ENCODE data around the gene DXO.
"Not testable (repeated sequence)": the region's sequence is repeated elsewhere in the genome, so short reads cannot be mapped to it uniquely, and the experiment has no call there.

The DXO gene

GRCh38 chr6:31980195-31980876 is 8.4 kb upstream of the DXO start:
- DNase-seq (ENCODE audit: low spot score), result not testable (repeated sequence)

GRCh38 chr6:31979238-31979898 is 7.4 kb upstream of the DXO start:
- DNase-seq (ENCODE audit: low spot score), result no peak

DNA sequence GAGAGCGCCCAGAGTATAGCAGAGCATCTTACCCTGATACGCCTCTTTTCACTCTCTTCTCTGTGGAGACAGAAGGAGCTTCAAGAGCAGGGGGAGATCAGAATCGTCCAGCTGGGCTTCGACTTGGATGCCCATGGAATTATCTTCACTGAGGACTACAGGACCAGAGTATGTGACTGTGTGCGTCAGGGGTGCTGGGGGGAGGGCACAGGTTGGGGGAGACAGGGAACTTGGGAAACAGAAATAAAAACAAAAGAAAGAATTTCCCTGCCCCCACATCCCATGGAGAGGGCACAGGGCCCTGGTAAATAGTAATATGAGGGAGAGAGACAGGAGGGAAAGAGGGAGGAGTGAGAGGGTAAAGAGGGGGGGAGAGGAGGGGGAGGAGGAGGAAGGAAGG is 6.9 kb upstream of the DXO start:
- DNase-seq (ENCODE audit: low spot score), result no peak

GRCh38 chr6:31977816-31978431 is 6.0 kb upstream of the DXO start:
- DNase-seq (ENCODE audit: low spot score), result no peak

DNA sequence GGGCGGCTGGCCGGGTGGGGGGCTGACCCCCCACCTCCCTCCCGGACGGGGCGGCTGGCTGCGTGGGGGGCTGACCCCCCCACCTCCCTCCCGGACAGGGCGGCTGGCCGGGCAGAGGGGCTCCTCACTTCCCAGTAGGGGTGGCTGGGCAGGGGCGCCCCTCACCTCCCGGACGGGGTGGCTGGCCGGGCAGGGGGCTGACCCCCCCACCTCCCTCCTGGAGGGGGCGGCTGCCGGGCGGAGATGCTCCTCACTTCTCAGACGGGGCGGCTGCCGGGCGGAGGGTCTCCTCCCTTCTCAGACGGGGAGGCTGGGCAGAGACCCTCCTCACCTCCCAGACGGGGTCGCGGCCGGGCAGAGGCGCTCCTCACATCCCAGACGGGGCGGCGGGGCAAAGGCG is 4.1 kb upstream of the DXO start:
- DNase-seq (ENCODE audit: low spot score), result not testable (repeated sequence)

GRCh38 chr6:31972709-31973350 is 892 bp upstream of the DXO start:
- DNase-seq (ENCODE audit: low spot score), result peak; percentile 66

DNA sequence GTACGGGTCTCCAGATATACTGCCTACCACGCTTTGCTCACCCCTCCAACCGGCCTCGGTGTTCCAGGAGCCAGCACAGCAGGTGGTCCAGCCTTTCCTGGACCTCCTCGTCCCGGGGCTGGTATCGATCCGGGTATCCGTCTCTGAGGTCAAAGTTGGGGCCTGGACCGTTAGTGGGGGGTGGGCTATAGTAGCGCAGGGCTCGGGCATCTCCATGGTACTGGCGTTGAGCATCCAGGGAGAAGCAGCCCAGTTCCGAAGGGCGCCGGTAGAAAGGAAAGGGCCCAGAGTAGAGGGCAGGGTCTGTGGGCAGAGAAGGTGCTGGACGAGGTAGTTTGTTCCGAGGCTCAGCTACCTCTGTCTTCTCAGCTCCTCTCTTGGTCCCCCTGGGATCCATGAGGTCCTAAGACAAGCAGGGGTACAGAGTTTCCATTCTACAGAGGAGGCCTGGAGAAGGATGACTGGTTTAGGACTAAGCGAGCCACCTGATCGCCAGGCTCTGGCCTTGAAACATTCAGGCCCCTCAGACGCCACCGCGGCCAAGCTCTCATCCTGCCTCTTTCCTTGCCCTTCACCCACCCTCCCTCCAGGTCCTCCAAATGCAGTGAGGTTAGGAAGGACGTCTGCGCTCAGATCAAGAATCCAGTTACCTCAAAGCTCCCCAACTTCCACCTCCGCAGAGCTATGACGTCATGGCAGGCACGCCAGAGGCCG is 502 bp downstream of the DXO start:
- no peak for DNase-seq (ENCODE audit: low spot score)

DNA sequence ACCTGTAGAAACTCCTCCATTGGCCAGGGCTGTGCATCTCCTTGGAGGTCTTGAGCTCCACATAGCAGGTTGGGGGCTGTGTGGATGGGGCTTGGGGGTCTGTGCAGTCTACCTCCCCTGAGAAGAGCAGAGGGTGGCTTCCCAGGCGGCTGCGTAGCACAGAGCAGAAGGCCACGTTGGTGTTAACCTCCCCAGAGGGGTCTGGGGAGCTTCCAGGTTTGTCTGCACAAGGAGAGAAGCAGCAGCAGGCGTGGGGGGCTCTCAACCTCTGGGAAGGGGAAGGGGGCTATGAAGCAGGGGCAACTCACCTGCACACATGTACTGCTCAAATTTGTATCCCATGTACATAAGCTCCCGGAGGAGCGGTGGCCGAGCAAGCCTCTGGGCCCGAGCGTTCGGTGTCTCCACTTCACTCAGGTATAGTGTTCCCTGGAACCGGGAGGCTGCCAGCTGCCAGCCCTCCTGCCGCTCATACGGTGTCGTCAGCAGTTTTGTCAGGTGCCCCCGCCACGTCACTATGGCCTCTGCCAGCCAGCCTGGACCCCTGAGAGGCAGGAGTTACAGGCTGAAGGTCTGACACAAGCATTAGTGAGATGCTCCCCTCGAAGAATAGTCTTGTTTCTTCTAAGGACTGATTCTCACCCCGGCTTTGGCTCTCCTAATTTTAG is 1.2 kb downstream of the DXO start:
- DNase-seq (ENCODE audit: low spot score), result no peak

DNA sequence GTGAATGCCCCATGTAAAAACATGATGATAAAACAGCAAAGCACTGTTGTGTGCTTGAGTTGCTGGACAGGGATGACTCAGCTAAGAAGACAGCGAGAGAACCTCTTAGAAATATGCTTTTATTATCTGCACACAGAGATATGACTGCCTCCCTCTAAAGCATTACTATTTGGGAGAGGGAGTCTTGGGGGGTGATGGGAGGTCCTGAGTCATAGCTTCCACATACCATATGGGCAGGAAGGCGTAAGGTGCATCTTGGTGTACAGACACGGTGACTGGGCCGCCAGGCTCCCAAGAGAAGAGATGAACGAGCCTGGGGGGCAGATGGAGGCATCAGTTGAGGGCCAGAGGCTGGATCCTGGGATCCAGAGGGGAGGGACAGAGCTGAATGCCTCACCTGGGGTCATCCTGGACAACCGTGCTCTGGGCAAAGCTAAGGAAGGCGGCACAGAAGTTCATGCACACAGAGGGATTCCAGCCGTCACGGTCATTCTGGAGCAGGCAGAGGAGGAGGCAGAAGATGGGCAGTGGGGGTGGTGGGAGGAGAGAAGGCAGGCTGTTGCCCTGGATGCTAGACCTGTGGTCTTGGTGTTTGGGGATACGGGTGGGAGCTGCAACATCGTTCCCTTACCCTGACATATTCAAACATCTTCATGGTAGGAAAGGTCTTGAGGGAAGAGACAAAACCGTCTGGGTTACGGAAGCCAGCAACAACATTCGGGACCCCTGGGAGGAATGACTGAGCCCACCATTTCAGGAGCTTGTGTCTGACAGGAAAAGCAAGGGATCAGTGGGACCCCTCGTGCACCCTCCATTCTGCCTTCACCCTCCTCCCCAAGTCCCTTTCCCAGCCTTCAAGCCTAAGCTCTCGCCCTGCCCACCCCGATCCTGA is 2.0 kb downstream of the DXO start:
- no peak for DNase-seq (ENCODE audit: low spot score)

- no peak for DNase-seq (ENCODE audit: low spot score)
Observed at GRCh38 chr6:31968791-31969711, 2.9 kb downstream of the DXO start.

DNA sequence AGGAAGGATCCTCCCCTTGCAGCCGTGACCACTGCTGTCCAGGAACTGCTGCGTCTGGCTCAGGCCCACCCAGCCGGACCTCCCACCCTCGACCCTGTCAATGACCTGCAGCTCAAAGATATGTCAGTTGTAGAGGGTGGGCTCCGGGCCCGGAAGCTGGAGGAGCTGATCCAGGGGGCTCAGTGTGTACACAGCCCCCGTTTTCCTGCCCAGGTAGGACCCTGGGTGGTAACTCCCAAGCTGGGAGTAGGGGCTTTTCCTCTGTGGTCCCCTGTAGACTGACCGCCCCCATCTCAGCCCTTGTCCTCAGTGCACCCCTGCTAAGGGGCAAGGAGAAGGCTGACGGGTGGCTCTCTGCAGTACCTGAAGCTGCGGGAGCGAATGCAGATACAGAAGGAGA is 3.6 kb downstream of the DXO start:
- DNase-seq (ENCODE audit: low spot score), result no peak

DNA sequence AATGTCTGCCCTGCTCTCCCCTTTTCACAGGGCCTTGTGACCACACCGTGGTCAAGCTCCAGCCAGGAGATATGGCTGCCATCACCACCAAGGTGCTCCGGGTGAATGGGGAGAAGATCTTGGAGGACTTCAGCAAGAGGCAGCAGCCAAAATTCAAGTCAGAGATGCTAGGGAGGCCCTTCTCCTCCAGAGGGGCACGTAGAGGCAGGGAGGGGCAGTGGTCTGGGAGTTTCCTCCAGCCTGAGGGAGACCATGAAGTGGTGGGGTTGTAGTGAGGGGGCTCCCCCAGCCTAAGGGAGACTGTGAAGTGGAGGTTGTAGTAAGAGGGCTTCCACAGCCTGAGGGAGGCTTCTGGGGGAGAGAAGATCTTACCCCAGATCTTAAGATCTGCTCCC is 4.0 kb downstream of the DXO start:
- DNase-seq (ENCODE audit: low spot score), result no peak

- no peak for DNase-seq (ENCODE audit: low spot score)
Observed at GRCh38 chr6:31966997-31967925, 4.7 kb downstream of the DXO start.

DNA sequence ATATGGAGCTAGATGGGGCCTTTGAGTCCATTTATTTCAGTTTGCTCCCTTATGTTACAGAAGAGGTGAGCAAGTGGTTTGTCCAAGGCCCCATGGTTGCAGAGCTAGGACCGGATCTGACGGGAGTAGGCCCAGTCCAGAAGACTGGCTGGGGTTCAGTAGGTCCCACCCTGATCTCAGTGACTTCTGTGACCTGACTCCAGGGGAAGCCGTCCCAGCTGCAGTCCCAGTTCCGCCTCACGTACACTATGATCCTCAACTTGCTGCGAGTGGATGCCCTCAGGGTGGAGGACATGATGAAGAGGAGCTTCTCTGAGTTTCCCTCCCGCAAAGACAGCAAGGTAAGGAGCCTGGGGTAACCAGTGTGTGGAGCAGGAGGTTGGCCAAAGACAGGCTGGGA is 5.4 kb downstream of the DXO start:
- DNase-seq (ENCODE audit: low spot score), result no peak

DNA sequence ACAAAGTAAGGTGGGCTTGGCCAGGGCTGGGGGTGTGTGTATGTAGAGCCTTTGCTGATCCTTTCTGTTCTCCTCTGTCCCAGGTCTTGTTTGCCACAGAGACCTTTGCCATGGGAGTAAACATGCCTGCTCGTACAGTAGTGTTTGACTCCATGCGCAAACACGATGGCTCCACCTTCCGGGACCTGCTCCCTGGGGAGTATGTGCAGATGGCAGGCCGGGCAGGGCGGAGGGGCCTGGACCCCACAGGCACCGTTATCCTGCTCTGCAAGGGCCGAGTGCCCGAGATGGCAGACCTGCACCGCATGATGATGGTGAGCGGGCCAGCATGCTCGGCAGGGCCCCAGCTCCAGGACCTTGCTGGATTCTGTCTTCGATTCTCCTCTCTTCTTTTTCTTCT is 6.2 kb downstream of the DXO start:
- DNase-seq (ENCODE audit: low spot score), result no peak

DNA sequence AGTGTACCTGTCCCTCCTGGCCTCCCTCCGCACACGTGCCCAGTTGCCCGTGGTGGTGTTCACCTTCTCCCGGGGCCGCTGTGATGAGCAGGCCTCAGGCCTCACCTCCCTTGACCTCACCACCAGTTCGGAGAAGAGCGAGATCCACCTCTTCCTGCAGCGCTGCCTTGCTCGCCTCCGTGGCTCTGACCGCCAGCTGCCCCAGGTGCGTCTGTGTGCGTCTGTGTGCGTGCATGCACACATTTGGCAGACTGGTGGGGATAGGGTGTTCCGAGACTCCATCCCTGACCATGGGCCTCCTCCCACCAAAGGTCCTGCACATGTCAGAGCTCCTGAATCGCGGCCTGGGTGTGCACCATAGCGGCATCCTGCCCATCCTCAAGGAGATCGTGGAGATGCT is 8.0 kb downstream of the DXO start:
- DNase-seq (ENCODE audit: low spot score), result no peak

DNA sequence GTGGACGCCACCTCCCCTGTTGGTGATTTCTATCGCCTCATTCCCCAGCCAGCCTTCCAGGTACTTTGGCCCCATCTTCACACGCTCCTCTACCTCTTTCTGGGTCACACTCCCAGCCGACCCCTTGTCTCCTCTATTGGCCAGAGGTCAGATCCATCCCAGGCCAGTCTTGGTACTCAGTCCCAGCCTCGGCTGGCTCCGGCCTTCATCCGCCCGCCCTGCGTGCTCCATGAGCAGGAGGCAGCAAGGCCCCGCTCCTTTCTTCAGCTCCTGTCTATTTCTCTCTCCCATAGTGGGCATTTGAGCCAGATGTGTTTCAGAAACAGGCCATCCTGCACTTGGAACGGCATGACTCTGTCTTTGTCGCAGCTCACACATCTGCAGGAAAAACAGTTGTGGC is 10.3 kb downstream of the DXO start:
- no peak for DNase-seq (ENCODE audit: low spot score)

Measured in AG20443 (cell line).